WTC11 (cell line): Measurements from ENCODE around the gene PRKRIP1.

Experiments
- ATF2 ChIP-seq: sonication (generic); formaldehyde crosslinking; IDR thresholded peaks from 2 replicates; pipeline ENCODE4 v1.8.1; 2022; ENCODE audit warnings: low read depth, missing genetic modification reagents, borderline replicate concordance
- CTCF ChIP-seq: fragments of 200-600 bp; IDR thresholded peaks from 2 replicates; pipeline ENCODE4 v1.8.0; 2022; ENCODE audit warnings: antibody characterized with exemption
- FOXP4 ChIP-seq: sonication (generic); formaldehyde crosslinking; IDR thresholded peaks from 2 replicates; pipeline ENCODE4 v1.8.0; 2022; ENCODE audit warnings: mild to moderate bottlenecking, missing genetic modification reagents
- JUN ChIP-seq: sonication (generic); formaldehyde crosslinking; IDR thresholded peaks from 2 replicates; pipeline ENCODE4 v1.8.0; 2023; ENCODE audit warnings: mild to moderate bottlenecking, missing genetic modification reagents
- NFYB ChIP-seq: sonication (generic); formaldehyde crosslinking; conservative IDR thresholded peaks from 2 replicates; pipeline ENCODE4 v1.8.0; 2022; ENCODE audit warnings: low read depth, missing genetic modification reagents

- TF ChIP-seq CTCF (no peak), ATF2 (CRISPR knock-in tag) (no peak), NFYB (CRISPR knock-in tag) (no peak), JUN (no peak), FOXP4 (CRISPR knock-in tag) (no peak)
Measured at GRCh38 chr7:102454468-102454867, 58.3 kb downstream of the PRKRIP1 start.
